Naive thymus-derived CD8-positive, alpha-beta T cell (primary cell): Measurements from ENCODE around the gene FAM3A. TPM values are rescaled to one million over a fixed set of nuclear protein-coding genes. Genes with fewer than 3 reads are reported as not detected.

Source experiments
- ATAC-seq, 2 donors: fragments of 150-1000 bp; cut with Tn5 transposase in 1 of 2; sonication (Bioruptor Pico), chemical (Tn5 transposase) in 1 of 2; 1 replicate in 1 of 2; 2 replicates in 1 of 2; pipeline ENCODE4 v1.10.0; 2021; ENCODE audit warnings: mild to moderate bottlenecking in 2 of 2, moderate library complexity in 2 of 2
- POLR2A ChIA-PET: fragments of 350-600 bp; sonication (Branson Sonifier 250); formaldehyde crosslinking; loops from one replicate; lab custom pipeline; 2021; ENCODE audit warnings: antibody characterized with exemption; lab: Charles Lee
- DNase-seq, 10 donors: peaks; one replicate each; pipeline versions ENCODE4 v3.0.0 to v3.0.0-alpha.2; 2020 to 2022
- H3K27ac Mint-ChIP-seq, 10 donors: one replicate each; pipeline ENCODE4 v1.8.0; 2020 to 2022; ENCODE audit warnings: mild to moderate bottlenecking in 10 of 10, mixed read lengths in 10 of 10, moderate library complexity in 4 of 10, inconsistent platforms in 1 of 10
- H3K27me3 Mint-ChIP-seq, 5 donors: one replicate each; pipeline ENCODE4 v1.8.0; 2021 to 2022; ENCODE audit warnings: mixed read lengths in 5 of 5
- H3K36me3 Mint-ChIP-seq, 3 donors: one replicate each; pipeline ENCODE4 v1.8.0; 2020 to 2022; ENCODE audit warnings: mixed read lengths in 3 of 3, mild to moderate bottlenecking in 2 of 3, inconsistent platforms in 1 of 3
- H3K4me1 Mint-ChIP-seq, 4 donors: one replicate each; pipeline ENCODE4 v1.8.0; 2021 to 2022; ENCODE audit warnings: mixed read lengths in 4 of 4
- H3K4me3 Mint-ChIP-seq, 10 donors: one replicate each; pipeline ENCODE4 v1.8.0; 2020 to 2022; ENCODE audit warnings: mild to moderate bottlenecking in 10 of 10, mixed read lengths in 10 of 10, moderate library complexity in 6 of 10, inconsistent platforms in 1 of 10
- H3K9me3 Mint-ChIP-seq, 9 donors: one replicate each; pipeline ENCODE4 v1.8.0; 2020 to 2022; ENCODE audit warnings: mixed read lengths in 9 of 9, mild to moderate bottlenecking in 3 of 9, inconsistent platforms in 1 of 9, moderate library complexity in 1 of 9
- polyA plus RNA-seq, 3 donors: library from polyadenylated mRNA; unstranded; fragments of 300-500 nt; fragmentation: Illumina TruSeq; gene quantifications; one replicate each; pipeline ENCODE4 v1.2.3, GENCODE V29; 2021
- total RNA-seq, 8 experiments: library from RNA in 2 of 8; stranded (reverse) in 2 of 8; gene quantifications; one replicate each; pipeline ENCODE4 v1.2.3 and lab custom pipeline; 2021 to 2026

The FAM3A gene
- total and polyA plus RNA-seq, 5 experiments from 2014 or later = 24.3 to 69.4 (median 33.3) TPM

DNA sequence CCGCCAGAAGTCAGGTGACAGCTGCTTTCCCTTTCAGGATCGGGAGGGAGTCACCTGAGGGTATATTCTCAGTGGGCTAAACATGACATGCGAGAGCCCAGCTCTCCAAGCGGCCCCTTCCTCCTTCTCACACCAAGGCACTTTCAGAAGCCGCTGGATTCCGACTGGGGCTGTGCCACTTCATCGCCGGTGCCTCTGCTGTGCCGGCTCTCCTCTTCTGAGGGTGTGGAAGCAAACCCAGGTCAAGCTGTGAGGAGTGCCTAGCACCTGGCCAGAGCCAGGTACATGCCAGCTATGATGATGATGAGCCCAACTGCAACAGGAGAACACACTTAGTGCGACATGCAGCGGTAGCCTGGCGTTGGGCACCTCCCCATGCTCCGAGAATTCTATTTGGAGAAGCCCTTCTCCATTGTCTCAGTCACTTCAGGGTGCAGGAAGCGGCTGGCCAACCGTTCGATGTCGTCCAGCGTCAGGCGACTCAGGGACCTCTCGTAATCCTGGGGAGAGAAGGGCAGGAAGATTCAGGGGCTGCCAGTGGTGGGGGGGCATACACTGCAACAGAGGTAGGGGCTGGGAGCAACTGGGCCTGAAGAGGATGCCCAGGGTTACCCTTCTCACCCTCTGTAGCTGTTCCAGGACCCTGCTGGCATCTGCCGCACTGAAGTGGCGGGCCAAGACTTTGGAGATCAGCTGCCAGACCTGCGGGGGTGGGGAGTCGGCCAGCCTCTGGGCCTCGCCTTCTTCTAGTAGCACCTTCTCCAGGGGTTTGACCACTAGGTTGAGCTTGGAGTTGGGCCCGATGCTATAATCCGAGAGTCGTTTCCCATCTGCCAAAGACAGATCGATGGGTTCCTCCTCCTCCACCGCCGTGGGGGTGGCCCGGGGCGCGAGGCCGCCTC is 30.6 kb downstream of the FAM3A start:
- DNase-seq (no peak), ATAC-seq (no peak)
- no peaks in the 10 kb centered on the region for H3K9me3 Mint-ChIP-seq
- H3K4me1 Mint-ChIP-seq = peaks cover 4 to 44% (median 29%) of the 10 kb centered on the region in 4 donors
- peak overlapping the region; percentile 62 to 80 (median 70) for H3K4me3 Mint-ChIP-seq
- peak overlapping the region in 6 of 10 donors; percentile 17 to 74 (median 60) for H3K27ac Mint-ChIP-seq
- H3K36me3 Mint-ChIP-seq = peaks cover 0 to 8% (median 0%) of the 10 kb centered on the region in 3 donors
- no peaks in the 10 kb centered on the region for H3K27me3 Mint-ChIP-seq
- POLR2A ChIA-PET = interaction anchor here (0.6 to 9.4 kb wide), 18 partner anchors 8 to 115 kb away, joined by 3 to 102 read pairs (median 6); partner anchors contain the start of genes FAM3A, FAM50A, IKBKG and PLXNA3

- H3K4me3 Mint-ChIP-seq = peak overlapping the region in 7 of 10 donors; percentile 7 to 80 (median 51)
- DNase-seq = no peak
- H3K9me3 Mint-ChIP-seq = no peaks in the 10 kb centered on the region
- POLR2A ChIA-PET = interaction anchor here (0.6 to 9.4 kb wide), 6 partner anchors 28 to 85 kb away, joined by 3 to 102 read pairs (median 6); partner anchors contain the start of genes FAM50A, IKBKG and RPL10
- no peaks in the 10 kb centered on the region for H3K27me3 Mint-ChIP-seq
- ATAC-seq = no peak
- H3K36me3 Mint-ChIP-seq = peaks cover 0 to 8% (median 0%) of the 10 kb centered on the region in 3 donors
- peak overlapping the region in 3 of 10 donors; percentile 3 to 27 (median 20) for H3K27ac Mint-ChIP-seq
- peaks cover 1 to 43% (median 27%) of the 10 kb centered on the region in 4 donors for H3K4me1 Mint-ChIP-seq
Observed at GRCh38 chrX:154484255-154485149, 31.5 kb downstream of the FAM3A start.

GRCh38 chrX:154483325-154483724 is 32.7 kb downstream of the FAM3A start:
- H3K27me3 Mint-ChIP-seq = no peaks in the 10 kb centered on the region
- POLR2A ChIA-PET = interaction anchor here (9.4 kb wide), 1 partner anchor 84 kb away, joined by 102 read pairs; the partner anchor contains the start of gene RPL10

GRCh38 chrX:154482786-154483185 is 33.2 kb downstream of the FAM3A start:
- peaks cover 0 to 36% (median 24%) of the 10 kb centered on the region in 4 donors for H3K4me1 Mint-ChIP-seq
- POLR2A ChIA-PET = interaction anchor here (0.5 to 9.4 kb wide), 2 partner anchors 18 to 84 kb away, joined by 4 to 102 read pairs; partner anchors contain the start of gene RPL10
- H3K27me3 Mint-ChIP-seq = no peaks in the 10 kb centered on the region
- no peaks in the 10 kb centered on the region for H3K9me3 Mint-ChIP-seq
- no peak overlapping the region for H3K4me3 Mint-ChIP-seq
- no peak for ATAC-seq
- no peak overlapping the region for H3K27ac Mint-ChIP-seq
- peaks cover 0 to 1% (median 0%) of the 10 kb centered on the region in 3 donors for H3K36me3 Mint-ChIP-seq
- no peak for DNase-seq

More at GRCh38 chrX:154483325-154483724, 32.7 kb downstream of the FAM3A start:
- peaks cover 0 to 36% (median 27%) of the 10 kb centered on the region in 4 donors for H3K4me1 Mint-ChIP-seq
- H3K4me3 Mint-ChIP-seq = peak overlapping the region in 3 of 10 donors; percentile 6 to 59 (median 6)
- no peaks in the 10 kb centered on the region for H3K9me3 Mint-ChIP-seq
- ATAC-seq (no peak), DNase-seq (no peak)
- H3K36me3 Mint-ChIP-seq = peaks cover 0 to 6% (median 0%) of the 10 kb centered on the region in 3 donors
- peak overlapping the region in 4 of 10 donors; percentile 25 to 67 (median 40) for H3K27ac Mint-ChIP-seq

- ATAC-seq (no peak), DNase-seq (no peak)
- Mint-ChIP-seq H3K4me1 (peaks cover 0 to 40% (median 24%) of the 10 kb centered on the region in 4 donors), H3K36me3 (no peaks in the 10 kb centered on the region), H3K27ac (peak overlapping the region in 1 of 10 donors; percentile 51), H3K9me3 (no peaks in the 10 kb centered on the region), H3K4me3 (no peak overlapping the region), H3K27me3 (no peaks in the 10 kb centered on the region)
- POLR2A ChIA-PET = interaction anchor here (0.5 to 9.4 kb wide), 8 partner anchors 9 to 84 kb away, joined by 3 to 102 read pairs (median 4); partner anchors contain the start of genes G6PD, RPL10 and SLC10A3
Observed at GRCh38 chrX:154481911-154482601, 34.0 kb downstream of the FAM3A start.

- Mint-ChIP-seq H3K27me3 (no peaks in the 10 kb centered on the region), H3K27ac (no peak overlapping the region), H3K4me1 (peaks cover 0 to 46% (median 26%) of the 10 kb centered on the region in 4 donors), H3K4me3 (no peak overlapping the region), H3K36me3 (no peaks in the 10 kb centered on the region), H3K9me3 (no peaks in the 10 kb centered on the region)
- ATAC-seq = no peak
- POLR2A ChIA-PET = interaction anchor here (0.6 to 1.6 kb wide), 5 partner anchors 10 to 83 kb away, joined by 3 to 7 read pairs (median 3); partner anchors contain the start of genes G6PD, RPL10 and SLC10A3
- no peak for DNase-seq
Observed at GRCh38 chrX:154481195-154481594, 34.8 kb downstream of the FAM3A start.

DNA sequence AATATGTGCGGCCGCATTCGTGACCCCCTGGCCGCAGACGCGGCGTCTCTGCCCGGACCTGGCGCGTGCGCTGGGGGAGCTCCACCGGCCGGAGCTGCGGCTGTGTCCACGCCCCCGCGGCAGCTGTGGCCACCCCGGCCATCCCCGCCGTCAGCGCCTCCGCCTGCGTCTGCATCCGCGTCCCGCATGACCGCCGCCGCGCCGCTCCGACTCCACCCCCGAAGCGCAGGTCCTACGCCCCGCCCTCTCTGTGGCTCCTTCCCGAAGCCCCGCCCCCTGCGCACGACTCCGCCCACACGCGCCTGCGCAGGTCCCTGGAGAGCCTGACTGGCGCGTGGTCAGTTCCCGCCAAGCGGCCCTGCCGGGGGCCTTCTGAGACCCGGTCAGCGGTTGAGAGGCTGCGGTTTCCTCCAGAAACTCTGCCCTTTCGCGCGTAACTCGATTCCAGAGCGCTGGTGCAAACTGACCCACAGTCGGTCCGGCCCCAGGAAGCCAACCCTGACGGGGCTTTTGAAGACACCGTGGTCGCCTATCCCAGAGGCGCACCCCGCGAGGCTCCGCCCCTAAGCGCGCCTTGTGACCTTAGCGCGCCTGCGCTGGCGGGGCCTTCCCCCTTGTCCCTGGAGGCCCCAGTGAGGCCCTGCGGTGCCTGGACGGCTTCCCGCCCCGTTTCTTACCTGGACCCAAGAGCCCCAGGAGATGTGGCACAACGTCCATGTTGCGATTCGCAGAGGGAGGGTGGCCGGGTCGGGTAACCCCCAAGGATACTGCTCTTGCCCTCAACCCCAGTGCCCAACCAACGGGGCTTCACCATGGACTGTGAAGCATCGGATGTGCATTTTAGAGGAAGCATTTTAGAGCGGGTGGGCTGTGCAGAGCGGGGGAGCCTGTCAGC is 37.1 kb downstream of the FAM3A start, which contains the start of gene LAGE3:
LAGE3 (minus strand) TSS at position 554 of the 895 bp plus-strand sequence; CDS start at position 188, 366 bp downstream.
- H3K36me3 Mint-ChIP-seq = no peaks in the 10 kb centered on the region
- POLR2A ChIA-PET = interaction anchor here (0.7 to 3.3 kb wide), 8 partner anchors 10 to 100 kb away, joined by 3 to 15 read pairs (median 6); partner anchors contain the start of genes EMD, PLXNA3, RPL10 and SLC10A3
- no peaks in the 10 kb centered on the region for H3K9me3 Mint-ChIP-seq
- peaks cover 0 to 34% (median 23%) of the 10 kb centered on the region in 4 donors for H3K4me1 Mint-ChIP-seq
- peak; percentile 84 to 98 (median 92) for DNase-seq
- H3K4me3 Mint-ChIP-seq = peak within 1 kb of the TSS; percentile 79 to 91 (median 83)
- ATAC-seq = peak; percentile 89 to 91
- peak within 1 kb of the TSS; percentile 75 to 95 (median 90) for H3K27ac Mint-ChIP-seq
- H3K27me3 Mint-ChIP-seq = no peaks in the 10 kb centered on the region

DNA sequence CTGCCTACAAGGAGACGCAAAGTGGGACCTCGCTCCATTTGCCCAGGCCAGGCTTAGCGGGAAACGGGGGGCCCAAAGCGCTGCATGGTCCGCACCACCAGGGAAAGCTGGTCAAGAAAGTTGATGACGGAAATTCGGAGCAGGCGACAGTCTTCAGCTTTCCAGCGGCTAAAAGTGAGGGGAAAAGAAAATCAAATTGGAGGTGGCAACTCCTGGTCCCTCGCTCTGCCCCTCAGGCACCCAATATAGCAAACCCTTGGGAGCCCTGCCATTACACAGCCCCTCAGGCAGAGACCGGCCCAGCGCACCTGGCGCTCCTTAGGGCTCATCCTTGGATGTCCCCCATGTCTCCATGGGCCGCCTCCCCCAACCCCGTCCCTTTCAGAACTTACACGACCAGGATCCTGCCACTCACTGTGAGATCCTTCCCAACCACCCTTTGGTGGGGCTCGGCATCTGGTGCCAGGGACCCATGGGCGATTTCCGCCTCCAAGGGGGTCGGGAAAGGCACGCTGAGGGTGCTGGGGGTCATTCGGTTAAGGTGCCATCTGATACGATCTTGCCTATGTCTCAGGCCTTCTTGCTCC is 38.0 kb downstream of the FAM3A start:
- peak overlapping the region; percentile 79 to 91 (median 83) for H3K4me3 Mint-ChIP-seq
- H3K4me1 Mint-ChIP-seq = peaks cover 1 to 27% (median 19%) of the 10 kb centered on the region in 4 donors
- DNase-seq (no peak), ATAC-seq (no peak)
- H3K27ac Mint-ChIP-seq = peak overlapping the region in 9 of 10 donors; percentile 60 to 93 (median 87)
- H3K9me3 Mint-ChIP-seq = peaks cover 0 to under 1% (median 0%) of the 10 kb centered on the region in 9 donors
- H3K36me3 Mint-ChIP-seq = peaks cover 0 to 5% (median 0%) of the 10 kb centered on the region in 3 donors
- H3K27me3 Mint-ChIP-seq = no peaks in the 10 kb centered on the region
- POLR2A ChIA-PET = interaction anchor here (0.8 to 3.3 kb wide), 7 partner anchors 9 to 533 kb away, joined by 3 to 15 read pairs (median 4); partner anchors contain the start of genes FAM3A, PLXNA3, RENBP and RPL10

GRCh38 chrX:154476821-154477220 is 39.2 kb downstream of the FAM3A start:
- POLR2A ChIA-PET = interaction anchor here (0.7 to 3.3 kb wide), 5 partner anchors 9 to 78 kb away, joined by 3 to 15 read pairs (median 5); partner anchors contain the start of genes PLXNA3, RPL10 and SLC10A3
- Mint-ChIP-seq H3K4me3 (peak overlapping the region in 5 of 10 donors; percentile 11 to 70 (median 30)), H3K4me1 (peaks cover 1 to 22% (median 18%) of the 10 kb centered on the region in 4 donors)

More at GRCh38 chrX:154476821-154477220, 39.2 kb downstream of the FAM3A start:
- Mint-ChIP-seq H3K36me3 (peaks cover 0 to 10% (median 0%) of the 10 kb centered on the region in 3 donors), H3K27me3 (no peaks in the 10 kb centered on the region), H3K27ac (peak overlapping the region in 6 of 10 donors; percentile 29 to 83 (median 58)), H3K9me3 (peaks cover 0 to 3% (median 0%) of the 10 kb centered on the region in 9 donors)
- DNase-seq (no peak), ATAC-seq (no peak)
